GM18873 (cell line): ENCODE results near the gene SULT2B1.

Source experiments
- ATAC-seq: cut with Tn5 transposase; IDR thresholded peaks from one replicate; pipeline ENCODE4 v1.9.1; 2021; ENCODE audit warnings: mild to moderate bottlenecking, moderate library complexity, moderate number of reproducible peaks; ENCODE audit not compliant: unreplicated experiment, low FRiP score

SULT2B1 gene

DNA sequence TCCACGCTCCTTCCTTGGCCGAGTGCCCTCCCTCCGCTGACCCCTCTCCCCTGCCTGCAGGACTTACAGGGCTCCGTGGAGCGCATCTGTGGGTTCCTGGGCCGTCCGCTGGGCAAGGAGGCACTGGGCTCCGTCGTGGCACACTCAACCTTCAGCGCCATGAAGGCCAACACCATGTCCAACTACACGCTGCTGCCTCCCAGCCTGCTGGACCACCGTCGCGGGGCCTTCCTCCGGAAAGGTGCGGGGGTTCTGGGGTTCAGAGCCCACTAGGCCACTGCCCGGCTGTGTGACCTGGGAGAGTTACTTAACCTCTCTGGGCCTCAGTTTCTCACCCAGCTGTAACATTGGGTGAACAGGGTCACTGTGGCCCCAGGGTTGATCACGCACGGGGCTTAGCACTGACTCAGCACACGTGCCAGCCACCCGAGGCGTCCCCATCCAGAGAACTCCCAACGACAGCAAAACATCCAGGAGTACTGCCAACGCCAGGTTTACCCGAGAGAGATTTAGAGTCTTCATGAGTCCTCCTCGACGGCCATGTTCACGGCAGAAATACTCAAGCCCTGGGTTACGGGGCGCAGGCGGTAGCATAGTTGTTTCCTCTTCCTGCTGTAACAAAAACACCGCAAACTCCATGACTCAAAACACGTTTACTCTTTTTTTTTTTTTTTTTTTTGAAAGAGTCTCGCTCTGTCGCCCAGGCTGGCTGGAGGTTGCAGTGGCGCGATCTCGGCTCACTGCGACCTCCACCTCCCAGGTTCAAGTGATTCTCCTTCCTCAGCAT lies 44.9 kb downstream of the SULT2B1 start:
- ATAC-seq: no peak

DNA sequence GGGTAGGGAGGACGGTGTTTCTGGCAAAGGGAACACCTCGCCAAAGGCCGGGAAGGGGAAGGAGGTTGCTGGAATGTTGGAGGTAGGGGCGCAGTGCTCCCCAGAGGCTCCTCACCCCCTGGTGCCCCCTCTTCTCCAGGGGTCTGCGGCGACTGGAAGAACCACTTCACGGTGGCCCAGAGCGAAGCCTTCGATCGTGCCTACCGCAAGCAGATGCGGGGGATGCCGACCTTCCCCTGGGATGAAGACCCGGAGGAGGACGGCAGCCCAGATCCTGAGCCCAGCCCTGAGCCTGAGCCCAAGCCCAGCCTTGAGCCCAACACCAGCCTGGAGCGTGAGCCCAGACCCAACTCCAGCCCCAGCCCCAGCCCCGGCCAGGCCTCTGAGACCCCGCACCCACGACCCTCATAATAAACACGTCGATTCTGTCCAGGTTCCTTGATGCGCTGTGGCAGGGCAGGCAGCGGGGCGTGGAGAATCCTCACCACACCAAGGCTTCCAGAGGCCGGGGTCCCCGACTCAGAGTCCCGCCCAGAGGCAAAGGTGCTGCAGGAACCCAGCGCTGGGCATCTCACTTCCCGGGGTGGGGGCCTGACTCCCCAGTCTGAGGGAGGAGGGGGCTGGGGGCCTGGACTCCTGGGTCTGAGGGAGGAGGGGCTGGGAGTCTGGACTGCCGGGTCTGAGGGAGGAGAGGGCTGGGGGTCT lies 47.2 kb downstream of the SULT2B1 start:
- no peak for ATAC-seq

GRCh38 chr19:48600679-48601417 lies 48.9 kb downstream of the SULT2B1 start:
- no peak for ATAC-seq

- ATAC-seq: no peak
These were observed 51.0 kb downstream of the SULT2B1 start for GRCh38 chr19:48603001-48603400.

DNA sequence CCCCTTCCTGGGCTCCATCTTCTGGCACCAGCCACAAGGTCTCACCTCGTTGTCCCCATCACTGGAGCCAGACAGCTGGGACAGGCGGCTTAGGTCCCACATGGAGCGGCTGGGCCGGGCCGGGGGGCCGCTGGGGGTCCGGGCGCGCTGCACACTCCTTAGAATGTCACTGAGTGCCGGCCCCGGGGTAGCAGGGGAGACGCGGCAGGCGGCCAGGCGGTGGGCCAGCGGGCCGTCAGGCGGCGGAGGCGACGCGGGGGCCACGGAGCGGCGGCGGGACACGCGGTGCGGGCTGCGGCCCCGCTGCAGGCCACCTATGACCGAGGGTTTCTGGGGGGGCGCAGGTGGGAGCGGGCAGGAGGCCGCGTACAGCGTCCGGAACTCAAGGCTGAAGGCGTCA lies 51.5 kb downstream of the SULT2B1 start:
- ATAC-seq: no peak

DNA sequence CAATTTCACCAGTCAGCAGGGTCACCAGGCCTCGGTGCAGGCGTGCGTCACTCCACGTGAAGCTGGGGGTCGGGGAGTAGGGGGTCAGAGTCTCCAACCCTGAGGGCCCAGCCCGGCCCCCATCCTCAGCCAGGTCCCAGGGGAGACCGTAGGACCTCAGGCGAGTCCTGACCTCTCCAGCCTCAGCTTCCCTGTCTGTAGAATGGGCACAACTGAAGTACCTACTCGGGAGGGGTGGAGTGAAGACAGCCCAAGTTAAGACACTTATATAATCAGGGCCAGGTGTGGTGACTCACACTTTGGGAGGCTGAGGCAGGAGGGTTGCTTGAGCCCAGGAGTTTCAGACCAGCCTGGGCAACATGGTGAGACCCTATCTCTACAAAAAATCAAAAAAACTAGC lies 51.9 kb downstream of the SULT2B1 start:
- ATAC-seq: no peak

GRCh38 chr19:48606463-48607358 lies 54.7 kb downstream of the SULT2B1 start, which contains the start of gene SPACA4:
Gene SPACA4 (plus strand): TSS chr19:48606742. CDS start chr19:48606979, 237 bp downstream.
- no peak for ATAC-seq

DNA sequence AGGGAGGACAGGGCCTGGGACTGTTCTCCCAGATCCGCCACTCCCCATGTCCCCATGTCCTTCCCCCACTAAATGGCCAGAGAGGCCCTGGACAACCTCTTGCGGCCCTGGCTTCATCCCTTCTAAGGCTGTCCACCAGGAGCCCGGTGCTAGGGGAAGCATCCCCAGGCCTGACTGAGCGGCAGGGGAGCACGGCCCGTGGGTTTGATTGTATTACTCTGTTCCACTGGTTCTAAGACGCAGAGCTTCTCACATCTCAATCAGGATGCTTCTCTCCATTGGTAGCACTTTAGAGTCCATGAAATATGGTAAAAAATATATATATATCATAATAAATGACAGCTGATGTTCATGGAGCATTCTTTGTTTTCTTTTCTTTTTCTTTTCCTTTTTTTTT lies 55.4 kb downstream of the SULT2B1 start:
- ATAC-seq: no peak

DNA sequence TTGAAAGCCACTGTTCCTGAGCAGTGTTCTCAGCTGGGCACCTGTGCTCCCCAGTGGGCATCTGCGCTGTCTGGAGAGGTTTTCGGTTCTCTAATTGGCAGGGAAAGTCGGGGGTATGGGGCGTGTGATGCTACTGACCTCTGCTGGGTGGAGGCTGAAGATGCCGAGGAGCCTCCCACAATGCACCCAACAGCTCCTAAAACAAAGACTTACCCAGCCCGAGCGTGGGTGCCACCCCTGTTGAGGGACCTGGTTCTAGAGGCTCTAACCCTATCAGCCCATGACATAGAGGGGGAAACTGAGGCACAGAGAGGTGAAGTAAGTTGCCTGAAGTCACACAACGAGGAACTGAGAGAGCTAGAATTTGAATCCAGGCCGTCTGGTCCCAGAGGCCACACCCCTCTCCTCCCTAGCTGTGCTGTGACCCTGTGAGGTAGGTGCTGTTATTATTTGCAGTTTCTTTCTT lies 56.9 kb downstream of the SULT2B1 start:
- no peak for ATAC-seq

DNA sequence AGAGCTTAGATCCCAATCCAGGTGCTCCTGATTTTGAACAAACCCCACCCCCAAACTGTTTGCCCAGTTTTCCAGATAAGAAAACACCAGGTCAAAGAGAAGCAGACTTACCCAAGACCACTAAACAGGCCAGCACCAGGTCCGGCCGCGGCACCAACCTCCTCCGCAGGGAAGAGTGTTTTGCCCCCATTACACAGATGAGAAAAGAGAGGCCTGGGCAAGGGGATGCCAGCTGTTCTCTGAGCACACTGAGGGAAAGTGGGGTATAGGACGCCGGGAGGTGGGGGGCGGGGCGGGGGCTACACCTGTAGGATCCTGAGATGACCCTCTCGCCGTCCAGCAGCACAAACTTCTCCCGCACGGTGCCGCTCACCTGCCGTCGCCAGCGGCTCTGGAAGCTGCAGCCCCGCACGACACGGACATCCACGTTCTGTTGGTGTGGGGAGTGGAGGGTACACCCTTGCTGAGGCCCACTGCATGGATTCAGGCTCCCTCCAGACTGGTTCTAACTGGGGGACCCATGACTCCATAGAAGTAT lies 57.7 kb downstream of the SULT2B1 start:
- ATAC-seq: no peak

DNA sequence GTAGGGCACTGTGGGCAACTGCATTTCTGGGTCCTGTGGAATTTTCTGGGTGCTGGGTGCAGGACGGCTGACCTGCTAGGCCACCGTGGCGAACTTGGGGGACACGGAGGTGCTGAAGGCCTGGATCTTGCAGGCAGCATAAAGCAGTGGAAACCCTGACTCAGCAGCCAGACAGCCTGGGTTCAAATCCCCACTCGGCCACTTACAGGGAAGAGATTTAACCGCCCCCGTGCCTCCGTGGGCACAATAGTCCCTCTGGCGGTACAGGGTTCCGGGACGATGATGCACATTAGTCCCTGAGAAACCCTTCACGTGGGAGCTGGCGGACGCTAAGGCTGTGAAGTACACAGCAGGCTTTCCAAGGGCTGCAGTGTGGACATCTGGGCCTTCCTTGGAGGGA lies 59.9 kb downstream of the SULT2B1 start:
- ATAC-seq: no peak

DNA sequence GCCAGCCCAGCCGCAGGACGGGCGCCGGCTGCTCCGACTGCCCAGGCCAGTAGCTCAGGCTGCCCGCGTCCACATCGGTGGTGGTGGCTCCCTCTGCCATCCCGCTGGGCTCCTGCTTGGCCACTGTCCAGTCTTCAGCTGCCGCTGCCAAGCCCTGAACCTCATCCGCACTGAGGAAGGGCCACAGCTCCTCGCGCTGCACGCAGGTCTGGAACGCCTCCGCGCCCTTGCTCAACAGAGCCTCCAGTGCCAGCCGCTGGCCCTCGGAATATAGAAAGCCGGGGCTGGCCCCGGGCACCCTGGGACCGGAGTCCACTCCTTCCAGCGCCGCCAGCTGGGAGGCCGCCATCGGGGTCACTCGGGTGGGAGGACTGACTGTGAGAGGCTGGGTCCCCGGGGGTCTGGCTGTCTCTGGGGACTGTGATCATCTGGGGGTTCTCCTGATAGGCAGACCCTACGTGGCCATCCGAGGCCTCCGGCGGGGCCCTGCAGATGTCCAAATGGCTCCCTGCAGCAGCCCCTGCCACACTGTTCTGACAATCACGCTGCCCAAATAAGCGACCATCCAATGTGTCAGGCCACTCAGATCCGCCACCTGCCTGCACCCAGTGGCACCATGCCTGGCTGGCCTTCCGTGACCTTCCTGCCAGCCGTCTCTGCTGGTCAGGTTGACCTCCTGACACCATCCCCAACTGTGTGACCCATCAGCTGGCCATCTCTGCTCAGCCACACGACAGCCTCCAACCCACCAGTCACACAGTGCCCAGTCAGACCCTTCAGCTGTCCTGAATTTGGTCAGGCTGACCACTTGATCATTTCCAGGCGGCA lies 61.3 kb downstream of the SULT2B1 start:
- no peak for ATAC-seq

GRCh38 chr19:48613852-48614435 lies 62.0 kb downstream of the SULT2B1 start:
- ATAC-seq: no peak

- ATAC-seq: no peak
These were observed 62.7 kb downstream of the SULT2B1 start, which contains the start of gene FAM83E for GRCh38 chr19:48614436-48615230. Gene FAM83E (minus strand): TSS chr19:48615076. CDS start chr19:48613372, 1,704 bp downstream.

- no peak for ATAC-seq
These were observed 63.5 kb downstream of the SULT2B1 start for GRCh38 chr19:48615231-48616040.

DNA sequence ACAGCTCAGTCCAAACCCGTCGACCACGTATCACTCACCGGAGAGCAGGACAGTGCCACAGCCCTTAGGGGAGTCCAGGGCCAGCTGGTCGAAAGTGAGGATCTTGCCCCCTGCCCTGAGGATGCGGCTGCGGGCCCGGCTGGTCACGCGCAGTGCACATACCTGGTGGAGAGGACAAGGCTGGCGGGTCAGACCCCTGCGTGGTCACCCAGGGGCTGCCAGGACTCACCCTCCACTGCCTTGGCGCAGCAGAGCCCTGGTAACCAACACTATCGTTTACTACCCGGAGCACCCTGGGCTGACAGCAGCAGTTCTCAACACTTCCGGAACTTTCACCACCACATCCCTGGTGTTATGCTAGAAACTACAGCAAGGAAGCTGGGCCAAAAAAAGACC lies 64.1 kb downstream of the SULT2B1 start:
- ATAC-seq: no peak

- no peak for ATAC-seq
These were observed 64.6 kb downstream of the SULT2B1 start for GRCh38 chr19:48616491-48617056.
